ENCODE results near the gene TMEM263.

DNA sequence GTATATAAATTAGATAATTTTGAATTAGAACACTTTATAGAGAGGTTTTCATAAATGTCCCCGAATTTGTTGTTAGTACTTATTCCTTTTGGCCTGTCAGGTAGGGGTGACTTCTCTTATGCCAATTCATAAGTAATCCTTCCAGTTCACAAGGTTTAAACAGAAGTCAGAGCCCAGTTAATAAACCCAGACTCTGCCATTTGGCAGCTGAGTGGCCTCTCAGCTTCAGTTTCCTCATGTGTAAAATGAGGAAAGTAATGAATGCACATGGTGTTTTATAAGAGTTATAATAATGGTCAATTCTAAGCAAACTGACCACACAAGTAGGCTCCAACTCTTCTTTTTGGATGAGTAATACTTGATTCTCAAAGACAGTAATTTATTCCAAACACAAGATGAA is 21.0 kb downstream of the TMEM263 start:
- TF ChIP-seq, protein P1, sequence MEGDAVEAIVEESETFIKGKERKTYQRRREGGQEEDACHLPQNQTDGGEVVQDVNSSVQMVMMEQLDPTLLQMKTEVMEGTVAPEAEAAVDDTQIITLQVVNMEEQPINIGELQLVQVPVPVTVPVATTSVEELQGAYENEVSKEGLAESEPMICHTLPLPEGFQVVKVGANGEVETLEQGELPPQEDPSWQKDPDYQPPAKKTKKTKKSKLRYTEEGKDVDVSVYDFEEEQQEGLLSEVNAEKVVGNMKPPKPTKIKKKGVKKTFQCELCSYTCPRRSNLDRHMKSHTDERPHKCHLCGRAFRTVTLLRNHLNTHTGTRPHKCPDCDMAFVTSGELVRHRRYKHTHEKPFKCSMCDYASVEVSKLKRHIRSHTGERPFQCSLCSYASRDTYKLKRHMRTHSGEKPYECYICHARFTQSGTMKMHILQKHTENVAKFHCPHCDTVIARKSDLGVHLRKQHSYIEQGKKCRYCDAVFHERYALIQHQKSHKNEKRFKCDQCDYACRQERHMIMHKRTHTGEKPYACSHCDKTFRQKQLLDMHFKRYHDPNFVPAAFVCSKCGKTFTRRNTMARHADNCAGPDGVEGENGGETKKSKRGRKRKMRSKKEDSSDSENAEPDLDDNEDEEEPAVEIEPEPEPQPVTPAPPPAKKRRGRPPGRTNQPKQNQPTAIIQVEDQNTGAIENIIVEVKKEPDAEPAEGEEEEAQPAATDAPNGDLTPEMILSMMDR (IDR thresholded peaks at IDR 0.05): no peak
- TF ChIP-seq TCF7L2 (IDR thresholded peaks at IDR 0.05; ENCODE audit: low read depth, low read length) (no peak), POLR2AphosphoS5 (IDR thresholded peaks at IDR 0.05; ENCODE audit: low read depth, low read length) (no peak), SIN3A (IDR thresholded peaks at IDR 0.05; ENCODE audit: borderline replicate concordance, insufficient read depth, low read depth, low read length) (no peak)
- TF ChIP-seq, protein P2, sequence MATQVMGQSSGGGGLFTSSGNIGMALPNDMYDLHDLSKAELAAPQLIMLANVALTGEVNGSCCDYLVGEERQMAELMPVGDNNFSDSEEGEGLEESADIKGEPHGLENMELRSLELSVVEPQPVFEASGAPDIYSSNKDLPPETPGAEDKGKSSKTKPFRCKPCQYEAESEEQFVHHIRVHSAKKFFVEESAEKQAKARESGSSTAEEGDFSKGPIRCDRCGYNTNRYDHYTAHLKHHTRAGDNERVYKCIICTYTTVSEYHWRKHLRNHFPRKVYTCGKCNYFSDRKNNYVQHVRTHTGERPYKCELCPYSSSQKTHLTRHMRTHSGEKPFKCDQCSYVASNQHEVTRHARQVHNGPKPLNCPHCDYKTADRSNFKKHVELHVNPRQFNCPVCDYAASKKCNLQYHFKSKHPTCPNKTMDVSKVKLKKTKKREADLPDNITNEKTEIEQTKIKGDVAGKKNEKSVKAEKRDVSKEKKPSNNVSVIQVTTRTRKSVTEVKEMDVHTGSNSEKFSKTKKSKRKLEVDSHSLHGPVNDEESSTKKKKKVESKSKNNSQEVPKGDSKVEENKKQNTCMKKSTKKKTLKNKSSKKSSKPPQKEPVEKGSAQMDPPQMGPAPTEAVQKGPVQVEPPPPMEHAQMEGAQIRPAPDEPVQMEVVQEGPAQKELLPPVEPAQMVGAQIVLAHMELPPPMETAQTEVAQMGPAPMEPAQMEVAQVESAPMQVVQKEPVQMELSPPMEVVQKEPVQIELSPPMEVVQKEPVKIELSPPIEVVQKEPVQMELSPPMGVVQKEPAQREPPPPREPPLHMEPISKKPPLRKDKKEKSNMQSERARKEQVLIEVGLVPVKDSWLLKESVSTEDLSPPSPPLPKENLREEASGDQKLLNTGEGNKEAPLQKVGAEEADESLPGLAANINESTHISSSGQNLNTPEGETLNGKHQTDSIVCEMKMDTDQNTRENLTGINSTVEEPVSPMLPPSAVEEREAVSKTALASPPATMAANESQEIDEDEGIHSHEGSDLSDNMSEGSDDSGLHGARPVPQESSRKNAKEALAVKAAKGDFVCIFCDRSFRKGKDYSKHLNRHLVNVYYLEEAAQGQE (IDR thresholded peaks at IDR 0.05; ENCODE audit: insufficient read depth in 1 of 2, low read depth in 2 of 2, low read length in 1 of 2): no peak
